ENCODE measurements around the gene CDK6.

The CDK6 gene

DNA sequence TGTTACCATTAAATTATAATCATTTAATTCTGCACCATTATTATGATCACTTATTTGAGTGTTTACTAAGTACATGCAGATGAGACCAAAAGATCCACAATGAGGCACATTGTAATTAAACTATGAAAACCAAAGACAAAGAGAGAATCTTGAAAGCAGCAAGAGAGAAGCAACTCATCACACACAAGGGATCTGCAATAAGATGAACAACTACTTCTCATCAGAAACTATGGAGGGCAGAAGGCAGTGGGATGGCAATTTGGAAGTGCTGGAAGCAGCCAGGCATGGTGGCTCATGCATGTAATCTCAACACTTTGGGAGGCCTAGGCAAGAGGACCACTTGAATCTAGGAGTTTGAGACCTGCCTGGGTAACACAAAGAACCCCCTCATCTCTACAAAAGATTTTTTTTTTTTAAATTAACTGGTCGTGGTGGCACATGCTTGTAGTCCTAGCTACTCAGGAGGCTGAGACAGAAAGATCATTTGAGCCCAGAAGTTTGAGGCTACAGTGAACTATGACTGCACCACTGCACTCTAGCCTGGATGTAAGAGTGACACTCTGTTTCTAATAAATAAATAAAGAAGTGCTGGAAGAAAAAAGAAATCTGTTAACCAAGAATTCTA is 47.7 kb downstream of the CDK6 start:
- DNase-seq: no peak

- no peak for DNase-seq
Measured at GRCh38 chr7:92785923-92786322, 50.5 kb downstream of the CDK6 start.

GRCh38 chr7:92784935-92785334 is 51.4 kb downstream of the CDK6 start:
- no peak for DNase-seq

GRCh38 chr7:92783260-92784201 is 52.8 kb downstream of the CDK6 start:
- no peak for DNase-seq

- DNase-seq: no peak
Measured at GRCh38 chr7:92782855-92783254, 53.5 kb downstream of the CDK6 start.

DNA sequence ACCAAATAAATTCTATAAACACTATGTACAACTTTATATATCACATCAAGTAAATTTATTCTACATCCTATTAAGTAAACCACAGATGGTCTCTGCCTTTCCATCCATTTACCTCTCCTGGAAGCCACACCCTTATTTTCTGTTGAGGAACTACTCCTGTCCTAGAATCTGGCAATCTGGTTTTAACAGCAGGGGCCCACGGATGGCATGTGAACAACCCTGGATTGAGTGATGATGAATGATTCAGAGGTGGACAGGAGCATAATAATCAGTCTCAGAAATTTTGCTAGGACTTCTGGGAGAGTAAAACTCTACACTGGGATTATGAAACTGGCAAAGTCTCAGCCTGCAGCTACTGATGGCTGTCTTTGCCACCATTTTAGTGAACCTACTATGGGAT is 54.1 kb downstream of the CDK6 start:
- DNase-seq: no peak

GRCh38 chr7:92781117-92781720 is 55.2 kb downstream of the CDK6 start:
- no peak for DNase-seq

GRCh38 chr7:92778972-92779371 is 57.4 kb downstream of the CDK6 start:
- no peak for DNase-seq

DNA sequence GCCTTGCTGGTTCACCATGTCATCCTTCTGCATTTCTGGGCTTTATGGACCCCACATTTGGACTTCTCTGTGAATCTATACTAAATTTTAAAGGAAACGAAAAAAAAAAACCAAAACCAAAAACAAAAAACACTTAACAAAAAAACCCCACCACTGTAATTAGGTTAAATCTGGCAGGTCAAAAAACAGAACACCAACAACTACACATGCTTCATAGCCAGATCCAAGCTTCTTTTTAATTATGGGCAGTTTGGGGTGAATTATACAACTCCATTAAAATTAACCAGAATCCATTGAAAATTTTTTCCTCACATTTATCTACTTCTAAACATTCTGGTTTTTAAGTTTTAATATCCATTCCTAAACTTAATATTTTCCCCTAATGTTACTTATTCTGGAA is 58.4 kb downstream of the CDK6 start:
- no peak for DNase-seq

- no peak for DNase-seq
Measured at GRCh38 chr7:92773808-92774207, 62.6 kb downstream of the CDK6 start.

DNA sequence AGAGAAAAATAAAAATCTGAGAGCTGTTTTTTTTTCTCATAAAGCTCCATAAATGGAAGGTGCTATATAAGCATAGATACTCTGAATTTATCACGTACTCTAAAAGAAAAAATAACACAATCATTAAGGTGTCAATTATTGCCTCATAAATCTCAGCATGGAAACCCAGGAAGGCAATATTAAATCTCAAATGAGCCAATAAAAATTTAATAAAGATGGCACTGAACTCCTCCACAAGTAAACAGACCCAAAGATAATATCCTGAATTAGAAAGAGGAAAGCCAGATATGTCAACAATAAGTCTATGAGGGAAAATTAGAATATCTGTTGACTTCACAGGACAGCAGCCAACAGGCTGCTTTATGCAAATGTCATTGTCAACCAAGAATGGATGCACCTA is 66.5 kb downstream of the CDK6 start:
- DNase-seq: no peak

GRCh38 chr7:92769394-92769699 is 67.0 kb downstream of the CDK6 start:
- no peak for DNase-seq

GRCh38 chr7:92768501-92769393 is 67.6 kb downstream of the CDK6 start:
- peak; percentile 45 for DNase-seq

DNA sequence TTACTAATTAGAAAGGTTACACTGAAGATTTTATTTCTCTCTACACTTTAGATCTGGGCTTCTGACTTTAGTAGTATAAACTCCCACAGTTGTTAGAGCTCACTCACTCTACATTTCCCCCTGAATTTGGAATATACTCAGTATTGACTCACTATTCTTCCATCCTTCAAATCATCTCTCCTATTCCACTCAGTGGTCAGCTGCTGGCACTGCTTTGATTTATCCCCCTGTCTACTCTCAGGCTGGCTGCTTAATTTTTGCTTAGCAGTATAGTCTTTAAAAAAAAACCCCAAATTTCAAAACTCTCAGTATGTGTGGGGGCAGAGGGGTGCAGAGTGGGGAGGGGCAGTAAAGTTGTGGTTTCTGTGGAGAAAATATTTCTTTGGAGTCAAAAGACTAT is 68.9 kb downstream of the CDK6 start:
- no peak for DNase-seq

- no peak for DNase-seq
Measured at GRCh38 chr7:92766461-92767003, 69.8 kb downstream of the CDK6 start.

GRCh38 chr7:92765725-92766124 is 70.6 kb downstream of the CDK6 start:
- no peak for DNase-seq

- DNase-seq: no peak
Measured at GRCh38 chr7:92763636-92764423, 72.5 kb downstream of the CDK6 start.

DNA sequence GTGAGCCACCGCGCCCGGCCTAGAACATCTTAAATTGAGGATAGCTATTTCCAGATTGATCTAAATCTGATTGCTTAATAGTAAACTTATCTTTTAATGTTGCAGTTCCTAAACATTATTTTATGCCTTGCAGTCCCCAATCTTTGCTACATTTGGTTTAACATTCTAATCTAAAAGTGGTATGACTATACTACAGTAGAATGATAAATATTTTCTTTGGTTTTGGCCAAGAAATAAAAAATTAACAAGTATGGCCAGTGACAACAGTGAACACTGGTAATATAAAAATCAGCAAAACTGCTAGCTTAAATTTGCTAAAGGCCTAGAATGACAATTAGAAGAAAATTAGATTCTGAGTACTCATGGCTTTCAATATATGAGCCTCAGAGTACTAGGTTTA is 73.5 kb downstream of the CDK6 start:
- DNase-seq: no peak

DNA sequence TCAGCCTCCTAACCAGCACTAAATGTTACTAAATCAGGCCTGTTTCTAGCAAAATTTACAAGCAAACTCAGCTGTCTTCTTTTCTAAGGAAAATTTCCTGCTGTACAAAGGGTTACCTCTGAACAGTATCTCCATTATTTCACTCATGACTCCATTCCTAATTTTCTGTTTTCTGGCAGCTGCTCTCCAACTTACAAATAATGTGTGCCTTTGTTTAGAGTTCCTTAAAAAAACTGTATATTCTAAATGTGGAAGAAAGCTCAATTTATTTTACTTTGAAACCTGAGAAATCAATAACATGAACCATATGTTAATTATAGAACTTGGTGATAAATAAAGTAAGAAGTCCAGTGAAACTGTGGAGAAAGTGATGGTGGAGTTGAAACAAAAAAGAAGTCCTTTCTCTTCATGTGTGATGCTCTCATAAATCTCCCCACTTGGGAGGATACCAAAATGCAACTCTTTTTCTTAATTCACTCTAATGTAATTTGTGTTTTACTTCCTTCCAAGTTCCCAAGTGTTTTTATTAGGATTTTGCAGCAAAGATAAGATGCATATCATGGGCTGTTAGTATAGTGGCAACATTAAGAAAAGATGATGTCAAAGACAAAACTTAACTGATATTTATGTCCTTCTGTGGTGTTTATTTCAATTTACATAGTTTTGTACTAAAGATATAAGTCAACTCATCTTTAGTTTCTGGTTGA is 74.8 kb downstream of the CDK6 start:
- DNase-seq: no peak

GRCh38 chr7:92758796-92759431 is 77.5 kb downstream of the CDK6 start:
- DNase-seq: no peak

Data from activated naive CD4-positive, alpha-beta T cell treated with Interleukin-2 at 50 U/mL for 16 hours (primary cell).